Measurements from ENCODE around the gene HACD1.
"Not testable (repeated sequence)": the region's sequence is repeated elsewhere in the genome, so short reads cannot be mapped to it uniquely, and the experiment has no call there.

HACD1 gene

DNA sequence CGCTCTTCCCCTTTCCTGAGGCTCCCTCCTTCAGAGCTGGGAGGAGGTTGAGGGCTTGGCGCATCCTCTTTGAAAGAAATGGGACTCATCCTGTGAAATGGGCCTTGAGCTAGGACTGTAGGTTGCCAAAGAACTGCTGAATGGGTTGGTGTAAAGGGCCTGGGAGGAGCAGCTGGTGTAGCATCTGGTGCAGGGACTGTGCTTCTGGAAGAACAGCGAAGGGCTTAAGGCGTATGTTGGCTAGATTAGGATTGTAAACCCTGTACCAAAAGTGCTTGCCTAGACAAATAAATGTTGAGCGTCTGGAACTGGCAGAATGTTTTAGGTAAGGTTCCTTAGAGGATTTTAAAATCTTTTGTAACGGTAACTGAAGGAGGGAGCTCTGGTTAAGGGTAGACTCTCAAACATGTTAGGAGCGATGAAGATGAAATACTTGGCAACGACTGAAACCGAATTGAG is 27.3 kb upstream of the HACD1 start:
- intact Hi-C loops (cut with DNase I) = no loop called here
- DNase-seq = peak in 7 of 42 donors; percentile 18 to 52 (median 37)

DNA sequence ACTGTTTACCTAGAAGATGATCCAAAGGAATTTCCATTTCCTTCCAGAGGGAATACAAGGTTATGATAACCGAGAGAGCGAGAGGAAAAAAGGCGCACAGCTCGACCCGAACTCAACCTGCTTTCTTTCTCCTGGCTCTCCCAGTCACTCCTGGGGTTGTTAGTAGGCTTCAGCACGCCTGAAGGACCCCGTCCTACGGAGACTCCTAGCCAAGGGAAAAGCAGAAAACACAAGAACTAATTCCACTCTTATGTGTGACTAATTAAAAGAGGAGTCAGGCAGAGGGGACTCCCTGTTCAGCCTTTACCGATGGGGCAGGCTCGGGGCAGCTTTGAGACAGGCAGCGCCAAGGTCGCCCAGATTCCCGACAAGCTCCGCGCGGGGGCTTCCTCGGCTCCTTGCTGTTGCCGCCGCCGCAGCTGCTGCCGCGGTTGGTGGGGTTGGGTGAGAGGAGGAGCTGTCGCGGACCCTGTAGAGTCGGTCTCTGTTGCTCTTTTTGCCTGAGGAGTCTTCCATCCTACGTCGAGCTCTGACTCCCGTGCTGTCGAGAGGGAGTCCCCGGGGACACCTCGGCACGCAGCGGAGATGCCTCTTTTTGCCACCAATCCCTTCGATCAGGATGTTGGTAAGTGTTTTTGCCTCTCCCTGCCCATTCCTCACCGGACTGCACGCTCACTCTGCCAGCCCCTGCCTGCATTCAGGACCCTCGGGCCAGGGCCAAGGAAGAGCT is 26.7 kb upstream of the HACD1 start, which contains the start of gene STAM:
Gene STAM, plus strand, starts transcription at position 397 of the 730 bp plus-strand sequence. Its CDS starts 189 bp downstream, at position 586.
- intact Hi-C loops (cut with DNase I) = no loop called here
- DNase-seq = peak; percentile 74 to 95 (median 89)

DNA sequence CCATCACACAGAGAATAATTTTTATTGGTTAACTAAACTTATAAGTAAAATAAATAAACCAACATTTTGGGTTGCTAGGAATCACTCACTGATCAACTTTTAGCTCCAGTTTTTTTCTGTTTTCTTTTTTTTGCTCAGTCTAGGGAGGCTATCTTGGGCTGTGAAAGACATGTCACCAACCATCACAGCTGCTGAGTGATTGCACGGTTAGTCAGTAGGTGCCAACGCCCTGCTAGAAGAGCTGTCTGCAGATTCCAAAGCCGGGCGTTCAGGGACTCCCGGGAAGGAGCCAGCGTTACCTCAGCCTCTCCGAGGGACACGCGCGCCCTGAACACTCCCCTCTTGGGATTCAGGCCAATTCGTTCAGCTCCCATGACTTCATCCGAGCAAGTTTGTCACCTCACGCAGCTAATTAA is 26.2 kb upstream of the HACD1 start:
- intact Hi-C loops (cut with DNase I) = no loop called here
- peak in 6 of 42 donors; percentile 53 to 73 (median 60) for DNase-seq

DNA sequence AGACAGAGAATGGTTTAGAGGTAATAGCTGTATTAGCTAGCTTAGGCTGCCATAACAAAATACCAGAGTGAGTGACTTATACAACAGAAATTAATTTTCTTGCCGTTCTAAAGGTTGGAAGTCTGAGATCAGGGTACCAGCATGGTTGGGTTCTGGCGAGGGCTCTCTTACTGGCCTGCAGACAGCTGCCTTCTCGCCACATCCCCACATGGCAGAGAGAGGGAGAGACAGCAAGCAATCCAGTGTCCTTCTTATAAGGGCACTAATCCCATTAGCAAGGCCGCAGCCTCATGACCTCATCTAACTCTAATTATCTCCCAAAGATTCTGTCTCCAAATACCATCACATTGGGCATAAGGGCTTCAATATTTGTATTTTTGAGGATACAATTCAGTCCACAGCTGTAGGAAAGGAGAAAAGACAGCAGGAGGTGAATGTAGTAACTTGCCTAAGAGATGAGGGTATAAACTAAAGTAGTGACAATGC is 23.2 kb upstream of the HACD1 start:
- no peak for DNase-seq
- intact Hi-C loops (cut with DNase I) = no loop called here

DNA sequence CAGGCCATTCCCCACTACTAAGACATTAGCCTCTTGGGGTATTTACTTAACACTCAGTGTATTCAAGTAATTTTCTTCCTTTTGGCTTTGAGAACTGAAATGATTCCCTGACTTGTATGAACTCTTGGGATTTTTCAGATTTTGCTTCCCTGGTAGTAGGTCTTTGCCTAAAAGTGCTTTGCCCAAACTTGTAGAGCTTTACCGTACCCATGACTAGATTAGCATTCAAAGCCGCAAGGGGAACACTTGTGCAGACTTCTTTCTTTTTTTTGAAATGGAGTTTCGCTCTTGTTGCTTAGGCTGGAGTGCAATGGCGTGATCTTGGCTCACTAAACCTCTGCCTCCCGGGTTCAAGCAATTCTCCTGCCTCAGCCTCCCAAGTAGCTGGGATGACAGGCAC is 20.7 kb upstream of the HACD1 start:
- no peak for DNase-seq
- intact Hi-C loops (cut with DNase I) = no loop called here

DNA sequence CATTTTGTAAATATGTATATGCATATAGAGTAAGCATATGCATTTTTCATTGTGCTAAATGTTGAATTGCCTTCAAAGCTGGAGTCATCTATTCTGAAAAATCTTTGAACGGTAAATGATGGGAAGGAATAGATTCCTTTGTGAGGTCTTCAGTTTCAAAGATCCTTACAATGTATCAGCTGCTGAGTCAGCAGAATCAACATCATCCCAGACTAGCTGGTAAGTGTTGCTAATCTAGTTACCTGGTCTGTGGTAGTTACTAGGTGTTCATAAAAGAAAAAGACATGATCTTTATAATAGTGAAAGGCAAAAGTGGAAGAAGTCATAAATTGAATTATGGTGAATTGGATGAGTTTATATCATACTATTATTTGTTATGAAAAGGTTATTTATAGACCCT is 16.2 kb upstream of the HACD1 start:
- intact Hi-C loops (cut with DNase I) = no loop called here
- DNase-seq = no peak

DNA sequence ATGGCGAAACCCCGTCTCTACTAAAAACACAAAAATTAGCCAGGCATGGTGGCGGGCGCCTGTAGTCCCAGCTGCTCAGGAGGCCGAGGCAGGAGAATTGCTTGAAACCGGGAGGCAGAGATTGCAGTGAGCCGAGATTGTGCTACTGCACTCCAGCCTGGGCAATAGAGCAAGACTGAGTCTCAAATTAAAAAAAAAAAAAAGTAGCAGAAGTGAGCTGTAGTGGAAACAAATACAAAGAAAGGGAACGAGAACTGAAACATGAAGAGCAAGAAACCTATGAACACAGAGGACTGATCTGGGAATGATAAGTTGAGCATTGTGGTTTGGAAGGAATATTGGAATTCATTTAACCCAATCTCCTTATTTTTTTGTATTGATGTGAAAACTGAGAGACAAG is 15.4 kb upstream of the HACD1 start:
- intact Hi-C loops (cut with DNase I); DNase-seq: not testable (repeated sequence)

DNA sequence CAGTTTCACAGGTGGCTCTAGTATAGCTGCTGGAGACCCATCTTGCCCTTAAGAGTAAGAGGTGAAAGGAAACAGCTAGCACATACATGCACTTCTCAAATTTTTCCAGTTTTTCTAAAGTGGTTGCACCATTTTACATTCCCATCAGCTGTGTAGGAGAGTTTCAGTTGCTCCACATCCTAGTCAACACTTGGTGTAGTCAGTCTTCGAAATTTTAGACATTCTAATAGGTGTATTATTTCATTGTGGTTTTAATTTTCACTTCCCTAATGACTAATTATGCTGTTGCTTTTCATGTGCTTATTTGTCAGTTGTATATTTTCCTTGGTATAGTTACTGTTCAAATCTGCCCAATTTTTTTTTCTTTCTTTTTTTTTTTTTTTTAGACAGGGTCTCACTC is 9.5 kb upstream of the HACD1 start:
- DNase-seq = no peak
- intact Hi-C loops (cut with DNase I) = no loop called here

DNA sequence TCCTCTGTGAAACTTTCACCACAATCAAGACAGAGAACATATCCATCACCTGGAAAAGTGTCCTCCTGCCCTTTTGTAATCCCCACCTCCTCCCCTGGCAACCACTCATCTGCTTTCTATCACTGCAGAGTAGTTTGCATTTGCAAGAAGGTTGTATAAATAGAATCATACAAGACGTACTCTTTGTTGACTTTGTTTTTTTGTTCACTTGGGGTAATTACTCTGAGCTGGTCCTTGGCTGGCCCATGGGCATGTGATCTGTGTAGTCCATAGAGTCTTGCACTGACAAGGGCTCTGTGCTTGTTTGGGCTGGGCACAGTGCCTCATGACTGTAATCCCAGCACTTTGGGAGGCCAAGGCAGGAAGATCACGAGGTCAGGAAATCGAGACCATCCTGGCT is 7.8 kb upstream of the HACD1 start:
- no peak for DNase-seq
- intact Hi-C loops (cut with DNase I) = no loop called here

DNA sequence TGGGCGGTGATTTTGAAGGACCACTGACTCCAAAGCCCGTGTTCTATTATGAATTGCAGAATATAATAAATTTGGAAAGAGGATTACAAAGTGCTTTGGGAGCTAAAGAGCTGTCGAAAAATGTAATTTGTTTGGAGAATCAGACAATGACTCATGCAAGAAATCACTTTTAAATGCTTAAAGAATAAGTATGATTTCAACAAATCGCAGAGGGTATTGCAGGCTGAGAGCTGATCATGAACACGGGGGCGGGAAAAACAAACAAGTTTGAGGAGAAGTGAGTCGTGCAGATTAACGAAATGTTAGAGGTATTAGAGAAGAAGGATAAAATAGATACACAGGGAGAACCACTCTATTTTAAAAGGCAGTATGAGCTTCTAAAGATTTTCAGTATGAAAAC is 4.9 kb upstream of the HACD1 start:
- intact Hi-C loops (cut with DNase I) = no loop called here
- DNase-seq = no peak

DNA sequence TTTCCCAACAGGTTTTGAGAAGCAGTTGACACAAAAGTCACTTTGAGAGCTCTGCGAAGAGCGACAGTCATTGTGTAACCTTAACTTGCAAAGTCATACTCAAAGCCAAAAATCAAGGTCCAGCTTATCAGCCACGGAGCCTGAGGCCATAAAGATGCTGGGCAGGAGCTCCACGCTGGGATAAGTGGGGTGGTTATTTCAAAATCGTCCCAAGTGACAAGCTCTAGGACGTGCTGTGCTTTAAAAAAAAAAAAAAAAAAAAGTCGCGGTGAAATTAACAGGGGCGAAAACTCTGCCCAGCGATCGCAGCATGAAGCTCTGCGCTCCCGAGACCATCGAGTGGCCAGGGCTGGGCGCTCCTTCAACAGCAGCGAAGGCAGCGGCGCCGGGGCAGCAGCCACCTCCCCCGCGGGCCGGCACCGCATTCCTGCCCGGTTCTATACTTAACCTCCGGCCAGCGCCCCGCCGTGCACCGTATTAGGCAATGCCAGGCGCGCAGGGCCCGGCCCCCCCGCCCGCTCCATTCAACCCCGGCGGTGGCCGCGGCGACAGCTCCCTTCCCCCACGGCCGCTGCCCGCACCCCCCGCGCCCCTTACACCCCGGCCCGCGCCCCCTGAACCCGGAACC is 657 bp downstream of the HACD1 start:
- intact Hi-C loops (cut with DNase I) = no loop called here
- DNase-seq = peak in 41 of 42 donors; percentile 19 to 77 (median 48)

DNA sequence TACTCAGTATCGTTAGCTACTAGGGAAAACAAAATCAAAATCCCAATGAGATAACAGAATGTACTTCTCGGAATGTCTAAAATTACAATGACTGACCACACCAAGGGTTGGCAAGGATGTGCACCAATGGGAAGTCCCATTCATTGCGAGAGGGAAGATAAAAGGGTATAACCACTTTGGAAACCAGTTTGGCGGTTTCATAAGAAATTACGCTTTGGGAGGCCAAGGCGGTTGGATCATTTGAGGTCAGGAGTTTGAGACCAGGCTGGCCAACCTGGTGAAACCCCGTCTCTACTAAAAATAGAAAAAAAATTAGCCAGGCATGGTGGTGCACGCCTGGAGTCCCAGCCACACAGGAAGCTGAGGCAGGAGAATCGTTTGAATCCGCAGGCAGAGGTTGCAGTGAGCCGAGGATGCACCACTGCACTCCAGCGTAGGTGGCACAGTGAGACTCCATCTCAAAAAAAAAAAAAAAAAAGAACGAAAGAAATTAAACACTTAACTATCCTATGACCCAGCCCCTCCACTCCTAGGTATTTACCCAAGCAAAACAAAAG is 7.6 kb downstream of the HACD1 start:
- intact Hi-C loops (cut with DNase I) = no loop called here

DNA sequence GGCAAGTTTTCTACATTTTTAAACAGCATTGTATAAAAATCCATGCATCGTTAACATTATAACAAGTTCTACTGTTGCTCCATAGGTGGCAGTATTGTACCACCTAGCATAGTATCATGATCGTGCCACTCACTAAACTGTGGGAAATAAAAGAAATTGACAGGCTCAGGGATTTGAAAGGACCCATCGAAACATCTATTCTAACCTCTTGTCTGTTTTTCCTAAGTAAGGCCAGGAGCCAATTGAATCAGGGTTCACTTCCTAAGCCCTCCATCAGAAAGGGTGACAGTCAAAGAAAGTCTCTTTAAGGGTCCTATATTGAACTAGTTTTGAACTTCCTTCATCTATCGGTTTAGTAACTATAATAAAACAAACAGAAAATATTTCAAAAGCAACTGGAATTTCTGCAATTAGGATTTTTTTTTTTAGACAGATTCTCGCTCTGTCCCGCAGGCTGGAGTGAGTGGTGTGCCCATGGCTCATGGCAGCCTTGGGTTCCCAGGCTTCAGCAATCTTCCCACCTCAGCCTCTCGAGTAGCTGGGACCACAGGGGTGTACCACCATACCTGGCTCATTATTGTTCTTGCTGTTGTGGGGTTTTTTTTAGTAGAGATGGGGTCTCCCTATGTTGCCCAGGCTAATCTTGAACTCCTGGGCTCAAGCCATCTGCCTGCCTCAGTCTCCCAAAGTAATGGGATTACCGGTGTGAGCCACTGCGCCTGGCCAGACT is 9.4 kb downstream of the HACD1 start:
- peak in 10 of 42 donors; percentile 11 to 71 (median 36) for DNase-seq
- intact Hi-C loops (cut with DNase I) = loop anchor here (2.0 kb wide), 1 partner anchor 135 kb away; no protein-coding TSS in a partner anchor

More for the DNA sequence above, 7.6 kb downstream of the HACD1 start:
- DNase-seq = no peak

DNA sequence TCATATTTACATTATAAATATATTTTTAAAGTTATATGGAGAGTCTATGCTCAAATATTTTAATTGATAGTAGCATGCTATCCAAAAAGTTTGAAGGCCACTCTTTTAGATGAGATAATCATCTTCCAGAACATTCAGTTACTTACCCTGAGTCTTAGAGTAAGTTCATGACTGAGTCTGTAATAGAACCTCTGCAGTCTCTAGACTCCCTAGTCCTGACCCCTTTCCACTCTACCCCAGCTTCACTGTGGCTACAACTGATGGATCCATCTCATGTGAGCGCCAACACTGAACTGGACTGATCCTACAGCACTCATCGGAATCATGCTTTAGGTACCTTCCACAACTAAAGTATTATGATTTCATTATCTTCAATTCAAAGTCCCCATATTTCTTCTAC is 10.1 kb downstream of the HACD1 start:
- intact Hi-C loops (cut with DNase I) = loop anchor here (2.0 kb wide), 1 partner anchor 136 kb away; no protein-coding TSS in a partner anchor

DNA sequence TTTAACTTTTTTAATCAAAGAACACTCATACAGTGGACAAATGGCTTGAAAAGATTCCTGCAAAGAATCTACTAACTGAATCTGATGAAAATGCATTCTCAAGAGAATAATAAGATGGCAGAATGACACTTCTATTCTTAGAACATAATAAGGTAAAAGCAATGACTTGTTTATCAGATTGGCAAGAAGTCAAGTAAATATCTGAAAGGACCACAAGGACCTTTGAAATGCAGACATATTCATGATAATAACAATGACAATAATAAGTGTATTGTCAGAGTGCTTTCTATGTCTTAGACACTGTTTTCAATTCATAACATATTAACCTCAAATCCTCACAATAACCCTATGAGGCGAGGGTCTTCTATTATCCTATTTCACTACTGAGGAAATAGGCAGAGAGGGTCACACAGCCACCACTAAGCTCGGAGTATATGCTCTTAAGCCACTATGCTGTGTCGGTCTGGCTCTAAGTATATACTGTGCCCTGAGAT is 10.6 kb downstream of the HACD1 start:
- DNase-seq = no peak
- intact Hi-C loops (cut with DNase I) = loop anchor here (2.0 kb wide), 1 partner anchor 136 kb away; no protein-coding TSS in a partner anchor

More for the DNA sequence above, 10.1 kb downstream of the HACD1 start:
- DNase-seq = no peak

DNA sequence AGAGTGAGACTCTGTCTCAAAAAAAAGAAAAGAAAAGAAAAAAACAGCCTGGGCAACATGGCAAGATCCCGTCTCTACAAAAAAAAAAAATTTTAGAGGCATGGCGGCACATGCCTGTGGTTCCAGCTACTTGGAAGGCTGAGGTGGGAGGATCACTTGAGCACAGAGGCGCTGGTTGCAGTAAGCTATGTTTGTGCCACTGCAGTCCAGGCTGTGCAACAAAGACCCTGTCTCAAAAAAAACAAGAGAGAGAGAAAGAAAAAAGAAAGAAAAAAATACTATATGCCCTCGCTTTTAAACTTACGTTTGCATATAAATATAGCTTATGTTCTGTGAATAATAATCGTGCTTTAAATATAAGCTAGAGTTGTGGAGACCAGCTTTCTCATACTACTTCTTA is 11.2 kb downstream of the HACD1 start:
- no peak for DNase-seq
- intact Hi-C loops (cut with DNase I) = loop anchor here (2.0 kb wide), 1 partner anchor 137 kb away; no protein-coding TSS in a partner anchor

DNA sequence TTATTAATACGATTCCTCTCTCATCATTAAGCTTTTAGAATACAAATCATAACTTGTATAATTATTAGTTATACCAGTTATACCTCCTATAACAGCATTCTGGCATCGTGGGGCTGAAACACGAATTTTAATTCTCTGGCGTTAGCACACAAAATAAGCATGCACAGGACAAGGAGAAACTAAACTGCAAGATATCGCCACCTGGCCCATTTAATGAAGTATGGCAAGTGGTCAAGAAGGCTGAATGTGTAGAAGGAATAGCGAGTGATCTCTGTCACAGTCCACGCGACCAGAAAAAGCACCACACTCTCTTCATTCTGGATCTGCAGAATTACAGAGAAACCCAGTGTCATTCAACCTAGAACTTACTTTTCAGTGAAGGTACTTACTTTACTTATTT is 18.1 kb downstream of the HACD1 start:
- DNase-seq = no peak
- intact Hi-C loops (cut with DNase I) = no loop called here

DNA sequence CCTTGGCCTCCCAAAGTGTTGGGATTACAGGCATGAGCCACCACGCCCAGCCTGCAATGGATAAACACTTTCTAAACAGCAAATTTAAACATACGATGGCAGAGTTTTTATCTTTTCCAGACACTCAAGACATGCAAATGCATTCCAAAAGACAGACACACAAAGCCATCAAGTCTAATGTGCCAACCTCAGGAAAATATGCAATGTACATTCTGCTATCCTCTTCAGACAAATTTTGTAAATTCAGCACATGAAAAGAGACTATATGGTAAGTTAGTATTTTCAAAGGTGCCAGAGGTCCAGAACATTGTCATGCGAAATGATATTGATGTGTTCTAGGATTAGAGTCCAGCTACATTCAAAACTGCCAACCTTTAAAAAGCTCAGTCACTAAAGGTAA is 19.8 kb downstream of the HACD1 start:
- DNase-seq = no peak
- intact Hi-C loops (cut with DNase I) = no loop called here

Measured in head of caudate nucleus (tissue), 42 donors.